GM12878 (cell line): ENCODE data around the gene OPA1. TPM values are rescaled to one million over a fixed set of nuclear protein-coding genes. Genes with fewer than 3 reads are reported as not detected.

ENCODE experiments used
- ATAC-seq: fragments of 200-7000 bp; cut with Tn5 transposase; 3 replicates; pipeline ENCODE4 v1.9.1; 2020; ENCODE audit warnings: mild to moderate bottlenecking, moderate library complexity
- BruUV-seq: library from RNA; stranded (reverse); fragments of 400-500 nt; replicated peaks from 2 replicates; lab custom pipeline; 2021; lab: Mats Ljungman, UMichigan
- CTCF ChIA-PET: fragments of 300-600 bp; sonication (Branson Sonifier 250); formaldehyde crosslinking; extraction: SDS; loops from one replicate; lab custom pipeline; 2021; ENCODE audit warnings: inconsistent platforms; lab: Yijun Ruan, JAX
- POLR2A ChIA-PET: fragments of 350-600 bp; formaldehyde crosslinking; extraction: SDS; loops from one replicate; lab custom pipeline; 2021; ENCODE audit warnings: inconsistent platforms; lab: Charles Lee
- RAD21 ChIA-PET: fragments of 300-600 bp; sonication (Branson Sonifier 250); formaldehyde crosslinking; loops from one replicate; lab custom pipeline; 2023; ENCODE audit warnings: antibody characterized with exemption; ENCODE audit not compliant: unreplicated experiment; lab: Charles Lee
- SMC1A ChIA-PET: fragments of 300-600 bp; sonication (Branson Sonifier 250); formaldehyde crosslinking; loops from one replicate; lab custom pipeline; 2023; ENCODE audit not compliant: unreplicated experiment, uncharacterized antibody; lab: Charles Lee
- DNase-seq: peaks from one replicate; pipeline ENCODE4 v3.0.0-alpha.2; 2011; ENCODE audit warnings: low read depth, low spot score
- FAIRE-seq: peaks from 3 replicates; lab custom pipeline; 2011; peaks lifted over from hg19 to GRCh38; lab: Jason Lieb, UNC
- H2AFZ ChIP-seq: 2 replicates; pipeline ENCODE4 v1.6.0; 2011; ENCODE audit warnings: low read depth, low read length, control low read depth; ENCODE audit not compliant: control insufficient read depth
- H3K27ac ChIP-seq: 2 replicates; pipeline ENCODE4 v1.5.1; 2011; ENCODE audit warnings: control low read depth; ENCODE audit not compliant: control insufficient read depth, insufficient read depth
- H3K27me3 ChIP-seq, 2 experiments: replicated peaks in 1 of 2; 2 replicates each; pipeline versions ENCODE4 v1.6.0 to v1.6.1; 2011; ENCODE audit warnings: low read length in 1 of 2; ENCODE audit not compliant: control insufficient read depth in 2 of 2, insufficient read depth in 2 of 2
- H3K36me3 ChIP-seq, 2 experiments: 2 replicates each; pipeline ENCODE4 v1.5.1; 2011; ENCODE audit warnings: low read length in 1 of 2; ENCODE audit not compliant: control insufficient read depth in 2 of 2, insufficient read depth in 2 of 2
- H3K4me1 ChIP-seq: 2 replicates; pipeline ENCODE4 v1.6.1; 2011; ENCODE audit warnings: mild to moderate bottlenecking, low read length, moderate library complexity, mixed read lengths; ENCODE audit not compliant: control insufficient read depth, insufficient read depth
- H3K4me2 ChIP-seq: 2 replicates; pipeline ENCODE4 v1.6.0; 2011; ENCODE audit warnings: control low read depth; ENCODE audit not compliant: control insufficient read depth, insufficient read depth
- H3K4me3 ChIP-seq: fragments of 200-600 bp; sonication (generic); 2 replicates; pipeline ENCODE4 v1.5.1; 2016
- H3K79me2 ChIP-seq: 2 replicates; pipeline ENCODE4 v1.6.0; 2011; ENCODE audit warnings: low read length; ENCODE audit not compliant: control insufficient read depth, insufficient read depth
- H3K9ac ChIP-seq: 2 replicates; pipeline ENCODE4 v1.8.0; 2011; ENCODE audit warnings: low read length, control low read depth, mixed read lengths; ENCODE audit not compliant: control insufficient read depth, insufficient read depth
- H3K9me3 ChIP-seq: replicated peaks from 3 replicates; pipeline ENCODE4 v1.5.1; 2011; ENCODE audit warnings: mild to moderate bottlenecking, low read length; ENCODE audit not compliant: control insufficient read depth, insufficient read depth
- H4K20me1 ChIP-seq: 2 replicates; pipeline ENCODE4 v1.6.0; 2011; ENCODE audit not compliant: control insufficient read depth, insufficient read depth
- ATF3 ChIP-seq: IDR thresholded peaks from 2 replicates; pipeline ENCODE4 v1.6.1; 2011; ENCODE audit warnings: low read depth, mild to moderate bottlenecking, low read length, moderate library complexity, borderline replicate concordance; ENCODE audit errors: extremely low read depth
- BMI1 ChIP-seq: fragments of 450-650 bp; IDR thresholded peaks from 2 replicates; pipeline ENCODE4 v1.6.1; 2016; ENCODE audit warnings: mild to moderate bottlenecking, moderate library complexity, borderline replicate concordance
- CHD2 ChIP-seq: IDR thresholded peaks from 2 replicates; pipeline ENCODE4 v1.6.1; 2011; ENCODE audit warnings: low read depth, low read length, improper control_type of control experiment, borderline replicate concordance
- FOS ChIP-seq: IDR thresholded peaks from 3 replicates; pipeline ENCODE4 v1.6.1; 2011; ENCODE audit warnings: borderline replicate concordance; ENCODE audit not compliant: insufficient read length; ENCODE audit errors: extremely low read depth
- KDM1A ChIP-seq: fragments of 200-600 bp; sonication (generic); IDR thresholded peaks from 2 replicates; pipeline ENCODE4 v1.6.1; 2016; ENCODE audit warnings: borderline replicate concordance
- NKRF ChIP-seq: fragments of 450-650 bp; conservative IDR thresholded peaks from 2 replicates; pipeline ENCODE4 v1.6.1; 2017; ENCODE audit warnings: mild to moderate bottlenecking, moderate library complexity
- REST ChIP-seq: IDR thresholded peaks from 2 replicates; pipeline ENCODE4 v1.6.1; 2012; ENCODE audit warnings: mild to moderate bottlenecking, low read depth, low read length
- USF1 ChIP-seq: IDR thresholded peaks from 2 replicates; pipeline ENCODE4 v1.6.1; 2011; ENCODE audit warnings: borderline replicate concordance, low read depth, mild to moderate bottlenecking, moderate library complexity, mixed read lengths, low read length; ENCODE audit not compliant: insufficient read depth; ENCODE audit errors: extremely low read length
- YY1 ChIP-seq: IDR thresholded peaks from 2 replicates; pipeline ENCODE4 v1.6.1; 2011; ENCODE audit warnings: low read depth, mild to moderate bottlenecking, low read length
- WGBS: methylation state at CpG from one replicate; pipeline ENCODE4 v1.1.6; 2016; ENCODE audit warnings: low lambda C conversion rate; ENCODE audit not compliant: insufficient replicate concordance, insufficient coverage; ENCODE audit errors: missing lambda C conversion rate; 5-methylcytosine and 5-hydroxymethylcytosine counted together
- in situ Hi-C: fragments of 300-500 bp; cut with MboI; formaldehyde crosslinking; loops from 9 replicates; pipeline ENCODE4 v1.14.3; 2018; ENCODE audit warnings: mixed read lengths
- intact Hi-C: fragments of 100-400 bp; cut with micrococcal nuclease; formaldehyde crosslinking; loops from one replicate; pipeline ENCODE4 v1.14.2; 2022; ENCODE audit not compliant: unreplicated experiment
- polyA plus RNA-seq, 11 experiments: library from polyadenylated mRNA; depleted of rRNA in 4 of 11; unstranded in 6 of 11; stranded (reverse) in 5 of 11; fragments of >200 nt; fragmentation: Nextera tagmentation in 4 of 11; fragmentation: Illumina TruSeq in 1 of 11; extraction: Ambion mirVana in 4 of 11; extraction: Trizol in 1 of 11; gene quantifications; 1 replicate in 1 of 11; 2 replicates in 10 of 11; pipeline versions ENCODE4 v1.2.1 to v1.2.3, GENCODE V29; 2011 to 2016; ENCODE audit warnings: inconsistent platforms in 2 of 11, missing spikeins in 2 of 11, low read depth in 1 of 11
- total RNA-seq, 4 experiments: library from RNA; depleted of rRNA in 3 of 4; stranded (reverse); fragments of >200 nt in 3 of 4; fragmentation: Illumina TruSeq in 1 of 4; extraction: Trizol in 1 of 4; gene quantifications; 2 replicates each; pipeline versions ENCODE4 v1.2.1 to v1.2.3, GENCODE V29; 2013 to 2021
- TF ChIP-seq, protein P1 (sequence below): fragments of 450-650 bp; IDR thresholded peaks from 2 replicates; pipeline ENCODE4 v1.6.1; 2016; ENCODE audit warnings: mild to moderate bottlenecking, moderate library complexity, borderline replicate concordance

Gene OPA1
- total and polyA plus RNA-seq, 10 of the 15 experiments (the other 5 are each of a cell fraction or from before 2014, with no cell fraction given), result 14.7 to 108 (median 59.3) TPM

DNA sequence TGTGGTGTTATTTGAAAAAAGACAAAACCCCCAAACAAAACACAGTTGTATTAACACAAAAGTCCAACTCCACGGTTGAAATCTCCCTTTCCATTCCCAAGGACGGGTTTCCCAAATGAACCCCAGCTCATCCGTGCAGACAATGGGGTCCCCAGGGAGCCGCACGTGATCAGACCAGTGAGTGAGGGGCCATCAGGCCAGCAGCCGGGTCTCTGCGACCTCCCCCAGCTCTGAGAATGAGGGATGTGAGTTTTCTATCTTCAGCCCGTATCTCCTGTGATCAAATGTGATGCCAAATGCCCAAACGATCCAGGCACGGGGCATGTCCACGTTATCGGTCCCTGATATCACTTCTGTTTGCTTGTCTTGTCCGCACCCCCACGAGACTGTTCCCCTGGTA is 138.0 kb downstream of the OPA1 start (continued):
- TF ChIP-seq, protein P1, sequence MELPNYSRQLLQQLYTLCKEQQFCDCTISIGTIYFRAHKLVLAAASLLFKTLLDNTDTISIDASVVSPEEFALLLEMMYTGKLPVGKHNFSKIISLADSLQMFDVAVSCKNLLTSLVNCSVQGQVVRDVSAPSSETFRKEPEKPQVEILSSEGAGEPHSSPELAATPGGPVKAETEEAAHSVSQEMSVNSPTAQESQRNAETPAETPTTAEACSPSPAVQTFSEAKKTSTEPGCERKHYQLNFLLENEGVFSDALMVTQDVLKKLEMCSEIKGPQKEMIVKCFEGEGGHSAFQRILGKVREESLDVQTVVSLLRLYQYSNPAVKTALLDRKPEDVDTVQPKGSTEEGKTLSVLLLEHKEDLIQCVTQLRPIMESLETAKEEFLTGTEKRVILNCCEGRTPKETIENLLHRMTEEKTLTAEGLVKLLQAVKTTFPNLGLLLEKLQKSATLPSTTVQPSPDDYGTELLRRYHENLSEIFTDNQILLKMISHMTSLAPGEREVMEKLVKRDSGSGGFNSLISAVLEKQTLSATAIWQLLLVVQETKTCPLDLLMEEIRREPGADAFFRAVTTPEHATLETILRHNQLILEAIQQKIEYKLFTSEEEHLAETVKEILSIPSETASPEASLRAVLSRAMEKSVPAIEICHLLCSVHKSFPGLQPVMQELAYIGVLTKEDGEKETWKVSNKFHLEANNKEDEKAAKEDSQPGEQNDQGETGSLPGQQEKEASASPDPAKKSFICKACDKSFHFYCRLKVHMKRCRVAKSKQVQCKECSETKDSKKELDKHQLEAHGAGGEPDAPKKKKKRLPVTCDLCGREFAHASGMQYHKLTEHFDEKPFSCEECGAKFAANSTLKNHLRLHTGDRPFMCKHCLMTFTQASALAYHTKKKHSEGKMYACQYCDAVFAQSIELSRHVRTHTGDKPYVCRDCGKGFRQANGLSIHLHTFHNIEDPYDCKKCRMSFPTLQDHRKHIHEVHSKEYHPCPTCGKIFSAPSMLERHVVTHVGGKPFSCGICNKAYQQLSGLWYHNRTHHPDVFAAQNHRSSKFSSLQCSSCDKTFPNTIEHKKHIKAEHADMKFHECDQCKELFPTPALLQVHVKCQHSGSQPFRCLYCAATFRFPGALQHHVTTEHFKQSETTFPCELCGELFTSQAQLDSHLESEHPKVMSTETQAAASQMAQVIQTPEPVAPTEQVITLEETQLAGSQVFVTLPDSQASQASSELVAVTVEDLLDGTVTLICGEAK, result no peak
- TF ChIP-seq YY1 (no peak), FOS (no peak), BMI1 (no peak)

GRCh38 chr3:193731656-193732055 is 138.6 kb downstream of the OPA1 start:
- H3K9ac ChIP-seq, result no peak overlapping the region
- whole genome bisulfite sequencing, result 15% methylated on average over 4 of the region's 4 CpGs
- no peak overlapping the region for H3K4me2 ChIP-seq
- no TSS peak for BruUV-seq
- SMC1A ChIA-PET, result interaction anchor here (0.6 kb wide), 1 partner anchor 851 kb away, joined by 3 read pairs; no protein-coding TSS in a partner anchor
- RAD21 ChIA-PET, result no interaction called here
- CTCF ChIA-PET, result interaction anchor here (0.9 to 2.7 kb wide), 3 partner anchors 10 to 27 kb away, joined by 3 to 7 read pairs (median 3); no protein-coding TSS in a partner anchor
- H4K20me1 ChIP-seq, result no peaks in the 10 kb centered on the region
- no peaks in the 10 kb centered on the region for H3K79me2 ChIP-seq
- no peak overlapping the region for H3K4me3 ChIP-seq
- no peak for ATAC-seq
- H3K27ac ChIP-seq, result no peak overlapping the region
- DNase-seq, result no peak
- no peaks in the 10 kb centered on the region for H3K36me3 ChIP-seq
- FAIRE-seq, result no peak
- intact Hi-C loops (no loop called here), in situ Hi-C loops (no loop called here)
- H2AFZ ChIP-seq, result no peak overlapping the region
- H3K4me1 ChIP-seq, result no peaks in the 10 kb centered on the region
- no peaks in the 10 kb centered on the region for H3K9me3 ChIP-seq
- no peaks in the 10 kb centered on the region for H3K27me3 ChIP-seq
- POLR2A ChIA-PET, result interaction anchor here (1.0 kb wide), 1 partner anchor 29 kb away, joined by 4 read pairs; no protein-coding TSS in a partner anchor
- no peak for TF ChIP-seq CHD2
- TF ChIP-seq KDM1A, result no peak
- TF ChIP-seq YY1, result no peak
- TF ChIP-seq REST, result no peak
- TF ChIP-seq NKRF, result no peak
- no peak for TF ChIP-seq USF1
- TF ChIP-seq ATF3, result no peak
